Medulla oblongata (tissue), 1 donor: ENCODE data around the gene EFL1.

Experiments
- DNase-seq: peaks from one replicate; pipeline ENCODE4 v3.0.0-alpha.2; 2015; ENCODE audit errors: extremely low spot score

Gene EFL1

DNA sequence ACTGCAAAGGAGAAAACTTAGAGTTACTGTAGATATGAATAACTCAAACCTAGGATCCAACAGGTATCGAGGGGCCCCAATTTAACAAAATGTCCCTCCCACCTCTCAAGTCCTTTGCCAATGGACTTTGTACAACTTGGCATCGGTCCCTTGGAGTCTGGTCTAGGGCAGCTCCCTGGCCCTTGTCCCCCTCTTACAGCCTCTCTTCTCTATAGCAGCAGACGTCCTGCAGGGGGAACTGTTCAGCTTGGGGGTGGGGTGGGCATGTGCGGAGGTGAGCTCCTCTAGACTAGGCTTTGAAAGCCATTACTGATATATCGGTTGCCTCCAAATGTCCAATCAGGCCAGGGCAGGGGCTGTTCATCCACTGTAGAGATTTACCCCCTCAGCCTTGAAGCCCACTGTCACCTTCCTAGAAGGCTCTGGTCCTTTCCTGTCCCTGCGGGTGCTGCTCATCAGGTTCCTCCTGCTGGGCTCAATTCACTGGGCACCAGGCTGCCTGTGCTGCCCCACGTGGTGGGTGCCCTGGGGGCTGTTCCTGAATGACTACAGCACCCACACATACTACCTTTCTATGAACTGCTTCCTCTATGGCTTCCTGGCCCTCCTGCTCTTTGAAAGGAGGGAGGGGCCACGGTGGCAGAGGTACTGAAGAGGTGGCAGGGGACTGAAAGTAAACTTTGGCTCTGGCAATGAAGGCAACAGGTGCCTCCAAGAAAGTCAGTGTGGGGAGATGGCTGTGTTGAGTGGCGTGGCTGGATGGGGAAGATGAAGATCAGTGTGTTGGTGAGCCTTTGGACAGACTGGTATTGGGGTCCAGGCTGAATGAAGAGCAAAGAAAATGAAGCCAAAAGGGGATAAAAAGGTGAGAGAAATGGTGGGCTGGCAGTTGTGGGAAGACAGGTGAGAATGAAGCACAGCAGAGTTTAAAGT, 137.9 kb downstream of the EFL1 start:
- no peak for DNase-seq

DNA sequence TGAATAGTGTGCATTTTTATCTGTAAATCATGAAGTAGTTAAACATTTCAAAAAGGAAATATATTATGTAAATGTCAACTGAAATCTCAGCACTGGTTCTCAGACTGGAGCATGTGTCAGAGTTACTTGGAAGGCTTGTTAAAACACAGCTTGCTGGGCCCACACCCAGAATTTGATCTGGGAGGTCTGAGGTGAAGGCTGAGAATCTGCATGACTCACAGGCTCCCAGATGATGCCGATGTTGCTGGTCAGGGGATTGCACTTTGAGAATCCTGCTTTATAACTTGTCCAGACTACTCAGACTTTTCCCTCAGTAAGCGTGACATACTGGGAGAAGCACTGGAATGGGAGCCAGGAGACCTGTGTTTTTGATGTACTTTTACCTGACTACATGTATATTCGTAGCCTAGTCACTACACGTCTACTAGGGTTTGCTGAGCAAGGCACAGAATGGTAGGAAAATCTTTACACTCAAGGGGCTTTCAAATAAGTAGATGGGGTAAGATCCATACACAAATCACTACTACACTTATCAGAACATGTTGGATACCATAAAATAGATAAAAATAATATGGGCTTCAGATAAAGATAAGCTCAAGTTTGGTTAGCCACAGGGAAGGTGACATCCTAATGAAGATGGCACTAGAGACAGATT, 139.7 kb downstream of the EFL1 start:
- no peak for DNase-seq

DNA sequence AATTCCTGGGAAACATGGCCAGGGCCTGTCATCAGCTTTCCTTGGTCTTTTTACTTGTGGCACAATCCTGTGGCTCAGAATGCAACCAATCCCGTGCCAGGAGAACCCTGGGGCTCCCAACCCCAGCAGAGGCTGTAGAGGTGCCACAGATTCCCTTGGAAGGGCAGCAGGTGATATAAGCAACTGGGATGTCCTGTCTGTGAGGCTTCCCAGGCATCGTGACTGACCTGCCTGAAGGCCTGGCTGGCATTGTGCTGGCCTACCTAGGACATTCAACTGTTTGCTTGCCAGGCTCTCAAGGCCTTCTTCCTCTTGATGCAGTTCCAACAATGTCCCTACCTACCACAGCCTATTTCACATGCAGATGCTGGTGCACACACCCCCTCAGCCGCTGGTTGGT, 144.5 kb downstream of the EFL1 start:
- DNase-seq: no peak

DNA sequence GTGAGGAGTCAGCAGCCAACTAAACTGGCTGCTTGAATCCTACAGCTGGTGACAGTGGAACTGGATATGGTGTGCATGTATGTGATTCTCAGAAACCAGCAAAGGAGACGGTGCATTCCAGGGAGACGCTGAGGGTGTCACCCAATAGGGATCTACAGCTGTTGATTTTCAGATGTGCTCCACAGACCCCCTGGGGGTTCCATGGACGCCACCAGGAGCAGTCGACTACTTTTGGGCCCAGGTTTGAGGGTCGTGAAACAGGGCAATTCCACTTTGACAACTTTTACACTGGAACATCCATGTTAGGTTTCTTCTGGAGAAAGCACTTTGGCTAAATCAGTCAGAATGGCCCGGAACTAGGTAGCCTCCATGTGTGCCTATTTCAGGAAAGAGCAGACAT, 145.2 kb downstream of the EFL1 start:
- no peak for DNase-seq

DNA sequence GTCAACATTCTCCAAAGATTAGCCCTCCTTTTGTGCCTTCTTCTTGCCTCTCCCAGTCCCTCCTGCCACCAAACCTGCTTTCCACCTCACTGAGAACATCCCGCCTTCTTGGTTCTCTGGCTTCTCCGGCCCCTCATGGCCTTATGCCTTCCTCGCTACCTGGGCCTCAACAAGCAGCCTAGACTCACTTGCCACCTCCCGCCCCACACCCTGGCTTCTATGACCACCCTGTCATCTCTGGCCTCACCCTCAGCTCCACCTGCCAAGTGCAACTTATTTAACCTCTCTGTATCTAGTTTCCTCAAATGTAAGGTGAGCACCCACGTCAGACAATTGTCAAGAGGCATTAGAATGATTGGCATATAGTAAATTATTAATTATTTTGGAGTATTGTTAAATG, 147.9 kb downstream of the EFL1 start:
- no peak for DNase-seq

DNA sequence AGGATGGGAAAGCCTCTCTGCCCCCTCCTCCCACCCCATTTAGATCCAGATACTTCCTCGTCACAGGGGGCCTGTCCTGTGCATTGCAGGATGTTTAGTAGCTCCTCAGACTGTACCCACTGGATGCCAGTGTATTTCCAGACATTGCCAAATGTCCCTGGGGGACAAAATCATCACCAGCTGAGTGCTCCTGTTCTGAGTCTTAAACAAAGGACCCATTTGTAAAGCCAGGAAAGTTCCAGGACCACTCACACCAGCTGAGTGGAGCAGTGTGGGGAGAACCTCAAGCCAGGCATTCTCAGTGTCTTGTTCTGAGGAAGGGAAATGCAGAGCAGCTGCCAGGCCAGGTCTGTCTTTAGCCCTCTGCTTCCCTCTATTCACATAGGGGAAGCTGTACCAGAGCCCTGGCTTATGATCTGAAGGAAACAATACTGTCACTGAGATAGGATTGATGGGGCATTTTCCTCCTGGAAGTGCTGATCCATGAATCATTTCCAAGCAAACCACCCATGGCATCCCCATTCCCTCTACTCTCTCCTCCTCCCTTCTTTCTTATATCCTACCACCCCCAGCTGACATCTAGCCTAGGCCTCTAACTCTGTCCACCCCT, 149.3 kb downstream of the EFL1 start:
- DNase-seq: no peak

DNA sequence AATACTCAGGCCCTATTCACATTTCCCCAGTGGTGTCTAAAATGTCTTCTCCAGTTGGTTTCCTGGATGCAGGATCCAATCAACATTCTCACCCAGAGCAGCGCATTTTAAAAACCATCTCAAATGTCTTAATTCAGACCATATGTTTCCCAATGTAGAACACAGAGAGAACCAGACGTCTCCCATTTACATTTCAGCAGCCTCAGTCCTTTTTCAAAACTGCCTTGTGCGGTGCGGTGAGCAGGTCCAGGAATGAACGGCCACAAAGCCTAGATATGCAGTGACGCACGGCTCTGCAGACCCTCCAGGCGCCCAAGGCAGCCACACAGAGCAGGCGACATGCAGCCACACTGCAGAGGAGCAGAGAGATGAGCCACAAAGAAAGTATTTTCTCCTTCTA, 150.6 kb downstream of the EFL1 start:
- no peak for DNase-seq

DNA sequence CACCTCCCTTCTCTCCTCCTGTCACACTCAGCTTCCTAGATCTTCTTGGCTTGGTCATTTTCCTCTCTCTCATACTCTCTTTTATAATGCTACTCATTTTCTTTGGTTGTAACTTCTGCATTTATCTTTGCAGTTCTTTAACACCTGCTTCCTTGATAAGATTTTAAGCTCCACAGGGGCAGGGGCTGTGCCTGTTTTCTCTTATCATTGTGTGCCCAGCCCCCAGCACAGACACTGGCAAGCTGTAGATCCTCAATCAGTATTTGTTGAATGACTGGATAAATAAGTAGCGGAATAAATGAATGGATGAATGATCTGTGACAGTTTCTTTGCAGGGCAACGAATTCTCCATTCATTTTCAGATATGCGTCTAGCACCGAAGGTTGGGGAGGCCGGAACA, 152.4 kb downstream of the EFL1 start:
- DNase-seq: no peak

DNA sequence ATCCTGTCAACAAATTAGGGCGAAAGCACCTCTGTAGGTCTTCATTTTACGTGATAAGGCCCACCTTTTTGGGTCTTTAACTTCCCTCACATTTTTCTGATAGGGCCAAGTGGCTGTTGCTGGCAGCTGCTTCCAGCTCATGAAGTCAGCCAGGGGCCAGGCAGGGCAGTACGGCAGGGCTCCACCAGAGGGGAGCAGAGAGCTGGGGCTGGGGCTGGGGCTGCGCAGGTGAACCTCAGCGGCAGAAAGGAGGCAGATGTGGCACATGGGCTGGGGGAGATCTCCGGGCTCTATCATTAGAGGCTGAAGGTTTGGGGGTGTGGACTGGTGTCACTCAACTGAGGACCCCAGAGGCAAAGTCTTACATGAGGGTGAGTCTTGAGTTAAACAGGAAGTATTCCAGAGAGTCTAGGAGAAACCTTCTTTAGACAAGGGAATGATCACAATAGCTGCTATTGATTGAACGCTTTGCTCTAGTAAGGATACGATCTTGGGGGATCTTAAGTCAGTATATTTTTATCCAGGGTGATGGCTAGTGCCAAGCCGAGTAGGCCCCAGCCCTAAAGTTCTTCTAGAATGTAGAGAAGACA, 153.9 kb downstream of the EFL1 start:
- DNase-seq: peak; percentile 32

DNA sequence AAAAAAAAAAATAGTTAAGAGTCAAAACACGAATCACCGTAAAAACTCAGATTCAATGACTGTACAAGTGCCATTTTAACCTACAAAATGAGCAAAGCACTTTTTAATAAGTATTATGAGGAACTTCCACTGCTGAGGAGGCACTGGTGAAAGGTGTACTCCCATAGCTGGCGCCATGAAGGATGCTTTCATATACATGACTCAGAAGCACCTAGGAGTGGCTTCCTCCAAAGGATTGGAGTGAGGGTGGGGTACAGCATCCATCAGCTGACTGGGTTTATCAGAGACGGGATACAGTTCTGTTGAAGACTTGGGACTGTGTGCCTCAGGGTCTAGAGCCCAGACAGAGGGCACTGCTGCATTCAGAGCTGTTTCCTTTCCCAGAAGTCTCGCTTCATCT, 155.9 kb downstream of the EFL1 start:
- no peak for DNase-seq

DNA sequence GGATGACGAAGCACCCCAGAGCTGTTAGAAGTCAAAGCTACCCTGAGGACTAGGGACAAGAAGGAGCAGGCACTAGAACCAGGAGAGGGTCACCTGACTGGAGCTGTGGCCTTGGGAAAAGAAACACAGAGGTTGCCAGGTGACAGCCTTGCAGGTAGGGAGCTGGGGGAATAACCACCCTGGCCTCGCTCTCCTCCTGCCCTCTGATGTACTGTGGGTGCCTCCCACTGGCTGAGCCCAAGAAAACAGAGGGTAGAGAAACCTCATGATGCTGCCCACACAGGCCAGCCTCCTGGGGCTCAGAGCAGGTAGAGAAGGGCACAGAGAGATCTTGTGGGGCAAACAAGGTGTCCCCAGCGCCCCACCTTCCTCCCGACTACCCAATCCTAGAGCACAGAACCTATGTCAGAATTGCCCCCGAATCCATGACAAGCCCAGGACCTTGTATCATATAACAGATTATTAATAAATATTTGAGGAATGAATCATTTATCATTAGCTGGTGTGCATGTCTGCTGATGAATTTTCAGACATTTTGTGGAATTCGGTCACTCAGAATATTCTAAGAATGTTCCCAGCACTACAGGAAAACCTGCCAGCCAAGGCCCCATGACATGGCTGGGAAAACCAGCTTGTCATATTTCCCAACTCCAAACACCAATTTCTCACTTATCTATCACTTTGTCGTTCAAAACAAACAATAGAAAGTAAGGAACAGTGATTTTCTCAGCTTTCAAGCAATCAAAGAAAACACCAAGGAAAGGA, 156.9 kb downstream of the EFL1 start:
- no peak for DNase-seq

DNA sequence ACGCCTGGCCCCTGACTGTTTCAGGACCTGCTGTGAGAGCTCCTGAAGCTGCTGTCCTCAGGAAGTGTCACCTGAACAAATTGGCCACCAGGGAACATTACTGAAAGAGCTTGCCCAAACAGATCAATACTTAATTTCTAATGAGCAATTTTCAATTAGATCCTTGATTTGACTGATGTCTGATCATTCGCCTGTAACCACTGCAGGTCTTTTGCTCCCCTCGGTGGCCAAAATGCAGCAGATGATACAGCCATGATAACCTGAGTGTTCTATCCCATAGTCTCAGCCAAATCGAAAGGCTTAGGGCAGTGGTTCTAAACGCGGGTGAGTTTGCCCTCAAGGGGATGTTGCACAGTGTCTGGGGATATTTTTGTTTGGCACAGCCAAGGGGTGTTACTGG, 159.1 kb downstream of the EFL1 start:
- no peak for DNase-seq

DNA sequence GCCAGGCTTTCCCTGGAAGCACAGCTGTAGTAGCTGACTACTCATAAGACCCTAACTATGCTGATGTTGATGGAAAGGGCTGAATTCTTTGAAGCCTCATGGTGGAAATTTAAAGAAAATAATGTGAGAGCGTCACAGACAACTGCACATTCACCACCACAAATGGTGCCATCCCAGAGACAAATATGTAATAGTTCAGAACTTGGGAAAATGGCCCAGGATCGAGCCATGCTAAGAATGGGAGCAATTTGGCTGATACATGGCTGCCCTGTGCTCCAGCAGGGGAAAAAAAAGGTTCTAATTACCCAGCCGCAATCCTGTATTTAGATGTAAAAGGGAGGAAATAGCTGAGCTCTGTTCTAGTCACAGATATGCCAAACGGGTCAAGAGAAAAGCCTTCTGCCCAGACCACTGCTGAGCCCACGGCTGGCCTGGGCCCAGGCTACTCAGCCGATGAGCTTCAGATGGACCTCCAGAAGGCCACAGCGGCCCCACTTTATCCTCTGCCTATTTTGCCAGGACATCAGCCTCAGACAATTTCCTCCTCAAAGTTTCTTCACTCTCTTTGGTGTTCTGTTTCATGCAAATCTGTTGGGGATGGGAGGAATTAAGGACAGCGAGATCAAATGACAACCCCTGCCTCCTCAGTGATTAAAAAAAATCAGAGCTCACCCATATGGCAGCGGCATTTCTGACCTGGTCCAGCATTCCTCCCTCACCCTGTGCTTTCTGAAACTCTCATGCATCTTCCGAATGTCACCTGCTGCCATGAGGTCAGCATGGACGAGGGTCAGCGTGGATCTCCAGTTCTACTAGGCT, 162.2 kb downstream of the EFL1 start:
- no peak for DNase-seq

DNA sequence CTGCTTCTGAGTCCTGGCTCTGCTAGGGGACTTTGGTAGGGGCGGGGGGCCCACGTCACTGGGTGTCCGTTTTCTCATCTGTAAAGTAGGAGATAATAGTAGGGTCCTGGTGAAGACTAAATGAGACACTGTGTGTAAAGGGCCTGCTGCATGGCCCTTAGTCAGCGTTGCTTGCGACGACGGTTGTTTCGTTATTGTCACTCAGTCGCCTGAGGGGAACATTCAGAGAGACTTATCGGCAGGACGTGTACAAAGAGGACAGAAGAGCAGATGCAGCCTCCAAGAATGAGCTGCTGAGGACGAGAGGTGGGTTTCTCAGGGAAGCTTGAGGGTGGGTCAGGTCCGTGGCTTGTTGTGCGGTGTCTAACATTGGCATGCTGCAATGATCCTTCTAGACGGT, 163.9 kb downstream of the EFL1 start:
- DNase-seq: no peak

DNA sequence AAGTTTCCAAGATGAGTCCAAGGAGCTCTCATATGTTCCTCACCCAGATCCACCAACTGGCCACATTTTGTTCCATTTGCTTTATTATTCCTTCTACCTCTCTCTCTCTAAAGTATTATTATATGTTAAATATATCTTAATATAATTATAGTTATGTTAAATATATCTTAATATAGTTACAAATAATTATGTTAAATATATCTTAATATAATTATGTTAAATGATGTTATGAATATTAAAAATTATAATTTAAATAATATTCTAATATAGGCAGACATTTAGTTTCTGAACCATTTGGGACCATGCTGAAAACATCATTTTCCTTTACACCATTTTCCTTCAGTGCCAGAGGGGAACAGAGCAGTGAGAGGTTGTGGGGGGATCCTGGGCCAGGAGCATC, 166.7 kb downstream of the EFL1 start:
- no peak for DNase-seq

DNA sequence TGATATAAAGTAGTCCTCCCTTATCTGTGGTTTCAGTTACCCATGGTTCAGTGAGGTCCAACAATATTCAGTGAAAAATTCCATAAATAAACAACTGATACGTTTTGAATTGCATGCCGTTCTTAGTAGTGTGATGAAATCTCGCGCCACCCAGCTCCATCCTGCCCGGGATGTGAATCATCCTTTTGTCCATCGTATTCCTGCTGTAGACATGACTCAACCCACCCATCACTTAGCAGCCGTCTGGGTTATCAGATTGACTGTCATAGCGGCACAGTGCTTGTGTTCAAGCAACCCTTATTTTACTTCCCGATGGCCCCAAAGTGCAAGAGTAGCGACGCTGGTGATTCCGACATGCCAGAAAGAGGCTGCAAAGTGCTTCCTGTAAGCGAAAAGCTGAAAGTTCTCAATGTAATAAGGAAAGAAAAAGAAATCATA, 168.7 kb downstream of the EFL1 start:
- no peak for DNase-seq

DNA sequence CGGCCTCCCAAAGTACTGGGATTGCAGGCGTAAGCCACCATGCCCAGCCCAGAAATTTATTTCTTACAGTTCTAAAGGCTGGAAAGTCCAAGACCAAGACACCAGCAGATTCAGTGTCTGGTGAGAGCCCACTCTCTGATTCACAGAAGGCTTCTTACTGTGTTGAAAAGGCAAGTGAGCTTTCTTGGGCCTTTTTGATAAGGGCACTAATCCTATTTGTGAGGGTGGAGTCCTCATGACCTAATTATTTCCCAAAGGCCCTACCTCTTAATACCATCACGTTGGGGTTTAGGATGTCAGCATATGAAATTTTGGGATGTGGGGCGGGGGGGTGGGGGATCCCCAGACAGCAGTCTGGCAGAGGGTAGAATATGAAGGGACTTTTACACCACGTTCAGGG, 169.2 kb downstream of the EFL1 start:
- DNase-seq: no peak

DNA sequence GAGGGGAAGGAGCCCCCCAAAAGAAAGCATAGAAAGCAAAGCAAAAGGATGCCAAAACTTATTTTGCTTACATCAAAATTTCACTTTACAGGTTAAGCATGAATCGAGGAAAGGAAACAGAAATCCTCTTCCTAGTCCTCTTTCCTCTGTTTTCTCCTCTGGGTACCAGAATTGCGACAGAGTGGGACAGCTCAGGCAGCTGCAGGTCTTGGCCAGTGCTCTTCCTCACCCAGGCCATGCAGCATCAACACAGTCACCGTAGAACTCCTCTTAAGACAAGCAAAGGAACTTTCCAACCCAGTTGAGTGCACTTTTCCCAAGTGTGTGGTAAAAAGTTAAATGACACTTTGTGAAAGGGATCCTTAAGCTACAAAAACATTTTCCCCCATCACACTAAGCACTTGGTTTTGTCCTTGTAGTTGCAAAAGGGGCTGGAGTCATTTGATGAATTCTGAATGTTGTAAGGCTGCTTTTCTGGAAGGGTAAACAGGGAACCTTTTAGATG, 170.8 kb downstream of the EFL1 start:
- no peak for DNase-seq

DNA sequence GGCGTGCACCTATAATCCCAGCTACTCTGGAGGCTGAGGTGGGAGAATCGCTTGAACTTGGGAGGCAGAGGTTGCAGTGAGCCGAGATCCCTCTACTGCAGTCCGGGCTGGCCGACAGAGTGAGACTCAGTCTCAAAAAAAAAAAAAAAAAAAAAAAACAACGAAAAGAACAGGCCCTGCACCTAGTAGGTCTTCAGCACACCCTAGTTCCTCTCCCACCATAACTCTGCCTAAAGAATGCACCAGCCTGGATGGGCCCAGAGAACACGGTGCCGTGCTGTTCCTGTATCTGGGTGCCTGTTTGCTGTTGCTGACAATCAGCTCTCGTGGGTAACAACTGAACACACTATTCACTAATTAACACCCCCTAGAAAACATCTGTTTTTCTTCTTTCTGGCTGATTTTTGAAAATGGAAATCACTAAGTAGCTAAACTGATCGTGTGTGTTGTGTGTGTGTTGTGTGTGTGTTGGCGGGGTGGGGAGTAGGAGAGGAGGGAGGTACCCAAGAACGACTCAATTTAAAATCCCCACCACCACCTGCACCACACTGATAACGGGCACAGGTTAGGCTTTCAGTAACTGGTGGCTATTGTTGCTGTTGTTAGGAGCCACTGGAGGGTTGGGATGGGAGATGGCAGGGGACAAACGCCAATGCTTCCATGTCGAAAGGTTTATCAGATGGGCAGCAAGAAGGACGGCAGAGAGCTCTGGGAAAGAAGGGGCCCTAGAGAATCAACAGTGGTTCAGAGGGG, 176.1 kb downstream of the EFL1 start:
- no peak for DNase-seq
